ENCODE measurements around the gene CDK3.
A peak's percentile ranks its signal among the peaks of the same experiment; 100 is the strongest.

Gene CDK3

DNA sequence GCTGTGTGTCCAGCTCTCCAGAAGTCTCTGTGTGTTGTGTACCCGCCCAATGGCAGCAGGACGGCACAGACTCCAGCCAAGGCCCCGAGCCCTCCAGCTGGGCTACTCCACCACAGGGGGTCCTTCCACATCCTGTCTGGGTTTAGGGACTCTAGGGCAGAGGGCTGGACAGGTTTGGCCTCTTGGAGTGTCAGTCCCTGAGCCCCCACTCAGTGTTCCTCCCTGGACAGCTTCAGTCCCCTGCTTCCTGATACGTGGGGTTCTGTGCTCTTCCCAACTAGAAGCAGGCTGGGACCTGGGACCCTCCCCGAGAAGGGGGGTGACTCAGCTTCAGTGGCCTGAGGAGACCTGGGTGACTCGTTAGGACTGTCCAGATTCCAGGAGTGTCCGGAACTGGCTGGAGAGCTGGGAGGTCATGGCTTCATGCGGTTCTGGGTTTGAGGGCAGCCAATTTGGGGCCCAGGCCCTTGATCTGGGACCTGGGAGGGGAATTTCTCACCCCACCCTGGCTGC is 4.2 kb downstream of the CDK3 start:
- H3K4me3 ChIP-seq (ENCODE audit: low read depth, low read length), result no peak overlapping the region
- TF ChIP-seq, protein P1, sequence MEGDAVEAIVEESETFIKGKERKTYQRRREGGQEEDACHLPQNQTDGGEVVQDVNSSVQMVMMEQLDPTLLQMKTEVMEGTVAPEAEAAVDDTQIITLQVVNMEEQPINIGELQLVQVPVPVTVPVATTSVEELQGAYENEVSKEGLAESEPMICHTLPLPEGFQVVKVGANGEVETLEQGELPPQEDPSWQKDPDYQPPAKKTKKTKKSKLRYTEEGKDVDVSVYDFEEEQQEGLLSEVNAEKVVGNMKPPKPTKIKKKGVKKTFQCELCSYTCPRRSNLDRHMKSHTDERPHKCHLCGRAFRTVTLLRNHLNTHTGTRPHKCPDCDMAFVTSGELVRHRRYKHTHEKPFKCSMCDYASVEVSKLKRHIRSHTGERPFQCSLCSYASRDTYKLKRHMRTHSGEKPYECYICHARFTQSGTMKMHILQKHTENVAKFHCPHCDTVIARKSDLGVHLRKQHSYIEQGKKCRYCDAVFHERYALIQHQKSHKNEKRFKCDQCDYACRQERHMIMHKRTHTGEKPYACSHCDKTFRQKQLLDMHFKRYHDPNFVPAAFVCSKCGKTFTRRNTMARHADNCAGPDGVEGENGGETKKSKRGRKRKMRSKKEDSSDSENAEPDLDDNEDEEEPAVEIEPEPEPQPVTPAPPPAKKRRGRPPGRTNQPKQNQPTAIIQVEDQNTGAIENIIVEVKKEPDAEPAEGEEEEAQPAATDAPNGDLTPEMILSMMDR (IDR thresholded peaks at IDR 0.05; ENCODE audit: borderline replicate concordance, insufficient read depth, low read depth, low read length), result no peak

DNA sequence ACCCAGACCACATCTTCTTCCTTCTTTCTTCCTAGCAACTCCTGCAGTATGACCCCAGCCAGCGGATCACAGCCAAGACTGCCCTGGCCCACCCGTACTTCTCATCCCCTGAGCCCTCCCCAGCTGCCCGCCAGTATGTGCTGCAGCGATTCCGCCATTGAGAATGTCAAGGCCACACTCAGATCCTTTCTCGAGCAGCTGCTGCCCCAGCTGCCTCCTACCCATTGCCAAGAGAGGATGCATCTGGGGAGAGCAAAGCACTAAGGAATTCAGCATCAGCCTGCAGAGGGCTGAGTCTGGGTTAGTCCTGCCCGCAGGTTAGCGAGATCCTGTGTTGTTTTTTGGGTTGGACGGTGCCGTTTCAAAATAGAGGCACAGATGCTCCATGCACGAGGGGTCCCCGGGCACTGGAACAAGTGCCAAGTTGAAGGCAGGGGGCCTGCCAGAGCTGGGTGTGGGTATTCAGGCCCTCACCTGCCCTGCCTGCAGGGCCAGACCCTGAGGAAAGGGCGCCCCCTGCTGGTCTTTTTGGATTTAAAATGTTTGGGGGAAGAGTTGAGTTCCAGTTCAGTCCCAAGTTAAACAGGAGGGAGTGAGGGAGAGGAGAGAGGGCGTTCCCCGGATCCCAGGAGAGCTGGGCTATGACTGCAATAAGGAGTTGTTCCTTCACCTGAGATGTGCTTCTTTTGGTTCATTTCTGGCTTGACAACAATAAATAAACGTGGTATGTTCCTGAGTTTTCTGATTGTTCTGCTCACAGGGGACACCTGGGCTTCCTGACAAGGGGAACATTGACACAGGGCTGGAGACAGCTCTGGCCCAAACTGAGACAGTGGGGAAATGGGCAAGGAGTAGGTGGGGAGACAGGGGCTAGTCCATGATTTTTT is 4.9 kb downstream of the CDK3 start:
- H3K4me3 ChIP-seq (ENCODE audit: low read depth, low read length), result no peak overlapping the region
- TF ChIP-seq, protein P1 (IDR thresholded peaks at IDR 0.05; ENCODE audit: borderline replicate concordance, insufficient read depth, low read depth, low read length), result peak; percentile 50

GRCh38 chr17:76007131-76007849 is 6.6 kb downstream of the CDK3 start:
- H3K4me3 ChIP-seq (ENCODE audit: low read depth, low read length), result no peak overlapping the region

DNA sequence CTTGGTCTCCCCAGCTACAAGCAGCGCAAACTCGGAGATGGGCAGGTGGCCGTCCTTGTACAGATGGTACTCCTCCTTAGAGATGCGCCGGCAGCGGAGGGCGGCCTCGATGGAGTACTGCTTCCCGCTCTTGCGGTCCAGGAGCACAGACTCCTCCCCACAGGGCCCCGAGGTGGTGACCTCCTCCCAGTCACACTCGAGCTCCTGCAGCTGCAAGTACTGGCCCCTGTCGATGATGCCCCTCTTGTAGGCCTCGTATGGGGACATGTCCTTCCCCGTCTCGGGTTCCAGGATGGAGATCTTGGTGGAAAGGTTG is 7.2 kb downstream of the CDK3 start:
- no peak overlapping the region for H3K4me3 ChIP-seq (ENCODE audit: low read depth, low read length)
- TF ChIP-seq, protein P1 (IDR thresholded peaks at IDR 0.05; ENCODE audit: borderline replicate concordance, insufficient read depth, low read depth, low read length), result no peak

More at GRCh38 chr17:76007131-76007849, 6.6 kb downstream of the CDK3 start:
- TF ChIP-seq, protein P1 (IDR thresholded peaks at IDR 0.05; ENCODE audit: borderline replicate concordance, insufficient read depth, low read depth, low read length), result no peak

DNA sequence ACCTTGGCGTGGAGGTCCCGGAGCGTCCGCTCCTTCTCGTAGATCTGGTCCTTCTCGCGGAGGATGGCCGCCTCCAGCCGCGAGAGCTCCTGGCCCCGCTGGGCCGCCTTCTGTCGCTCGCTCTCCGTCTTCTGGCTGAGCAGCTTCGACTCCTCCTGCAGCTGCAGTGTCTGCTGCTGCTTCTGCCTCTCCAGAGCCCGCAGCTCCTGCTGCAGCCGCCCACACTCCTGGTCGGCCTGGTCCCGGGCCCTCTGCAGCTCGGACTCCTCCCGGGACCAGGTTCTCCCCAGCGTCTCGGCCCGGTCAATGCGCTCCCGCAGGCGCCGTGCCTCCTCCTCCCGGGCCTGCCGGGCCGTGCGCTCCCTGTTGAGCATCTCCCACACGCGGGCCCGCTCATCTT is 7.6 kb downstream of the CDK3 start:
- H3K4me3 ChIP-seq (ENCODE audit: low read depth, low read length), result no peak overlapping the region
- TF ChIP-seq, protein P1 (IDR thresholded peaks at IDR 0.05; ENCODE audit: borderline replicate concordance, insufficient read depth, low read depth, low read length), result no peak

- H3K4me3 ChIP-seq (ENCODE audit: low read depth, low read length), result no peak overlapping the region
- TF ChIP-seq, protein P1 (IDR thresholded peaks at IDR 0.05; ENCODE audit: borderline replicate concordance, insufficient read depth, low read depth, low read length), result no peak
These were observed 8.2 kb downstream of the CDK3 start for GRCh38 chr17:76008630-76009425.

Measured in GM12875 (cell line).